PFSK-1 (cell line): ENCODE data around the gene LRRC8D.

Source experiments
- FOXP2 ChIP-seq: optimal IDR thresholded peaks from 2 replicates; pipeline ENCODE3; 2011; ENCODE audit warnings: borderline replicate concordance, control low read depth, inconsistent platforms; ENCODE audit not compliant: insufficient read depth; ENCODE audit errors: extremely low read length, extremely low read depth
- POLR2AphosphoS5 ChIP-seq: IDR thresholded peaks from 2 replicates; pipeline ENCODE4 v1.6.1; 2012; ENCODE audit warnings: low read depth, mild to moderate bottlenecking, control low read depth, low read length, moderate library complexity
- SIN3A ChIP-seq: IDR thresholded peaks from 2 replicates; pipeline ENCODE4 v1.6.1; 2012; ENCODE audit warnings: mild to moderate bottlenecking, low read length, moderate library complexity, borderline replicate concordance; ENCODE audit not compliant: insufficient read depth
- TAF1 ChIP-seq: IDR thresholded peaks from 2 replicates; pipeline ENCODE4 v1.6.1; 2012; ENCODE audit warnings: low read length, control low read depth, borderline replicate concordance; ENCODE audit not compliant: insufficient read depth
- TF ChIP-seq, protein P1 (sequence below), 2 experiments: IDR thresholded peaks; 2 replicates each; pipeline versions ENCODE4 v1.6.1 to v1.8.0; 2011 to 2012; ENCODE audit warnings: low read depth in 2 of 2, low read length in 2 of 2, control low read depth in 1 of 2, inconsistent platforms in 1 of 2, mild to moderate bottlenecking in 1 of 2, moderate library complexity in 1 of 2; ENCODE audit not compliant: insufficient read depth in 1 of 2

DNA sequence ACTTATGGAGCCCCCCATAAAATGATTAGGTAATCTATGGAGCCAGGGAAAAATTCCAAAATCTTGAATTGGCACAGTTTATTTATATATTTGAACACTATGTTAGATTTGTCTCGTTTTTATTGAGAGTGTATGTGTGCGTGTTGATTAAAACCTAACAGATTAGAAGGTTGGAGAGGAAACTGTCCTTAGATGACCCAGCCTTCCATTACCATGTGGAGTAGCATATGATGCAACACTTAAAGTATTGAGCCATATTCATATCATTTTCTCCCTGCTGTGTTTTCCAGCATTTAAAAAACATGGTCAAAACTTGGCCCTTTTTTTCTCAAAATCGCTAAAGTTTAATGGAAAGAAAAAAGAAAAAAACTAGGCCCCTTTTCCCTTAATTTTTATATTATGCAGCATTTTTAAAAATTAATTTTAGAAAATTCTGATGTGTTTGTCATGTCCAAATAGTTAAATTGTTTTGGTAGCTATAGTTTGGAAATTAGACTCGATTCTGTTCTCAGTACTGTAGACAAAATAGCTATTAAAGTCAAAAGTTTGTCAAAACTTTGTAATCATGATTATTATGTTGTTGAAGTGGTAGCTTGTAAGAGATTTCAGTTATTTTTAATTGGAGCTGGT is 2.3 kb downstream of the LRRC8D start:
- TF ChIP-seq POLR2AphosphoS5 (no peak), SIN3A (no peak), TAF1 (no peak), FOXP2 (no peak)
- TF ChIP-seq, protein P1, sequence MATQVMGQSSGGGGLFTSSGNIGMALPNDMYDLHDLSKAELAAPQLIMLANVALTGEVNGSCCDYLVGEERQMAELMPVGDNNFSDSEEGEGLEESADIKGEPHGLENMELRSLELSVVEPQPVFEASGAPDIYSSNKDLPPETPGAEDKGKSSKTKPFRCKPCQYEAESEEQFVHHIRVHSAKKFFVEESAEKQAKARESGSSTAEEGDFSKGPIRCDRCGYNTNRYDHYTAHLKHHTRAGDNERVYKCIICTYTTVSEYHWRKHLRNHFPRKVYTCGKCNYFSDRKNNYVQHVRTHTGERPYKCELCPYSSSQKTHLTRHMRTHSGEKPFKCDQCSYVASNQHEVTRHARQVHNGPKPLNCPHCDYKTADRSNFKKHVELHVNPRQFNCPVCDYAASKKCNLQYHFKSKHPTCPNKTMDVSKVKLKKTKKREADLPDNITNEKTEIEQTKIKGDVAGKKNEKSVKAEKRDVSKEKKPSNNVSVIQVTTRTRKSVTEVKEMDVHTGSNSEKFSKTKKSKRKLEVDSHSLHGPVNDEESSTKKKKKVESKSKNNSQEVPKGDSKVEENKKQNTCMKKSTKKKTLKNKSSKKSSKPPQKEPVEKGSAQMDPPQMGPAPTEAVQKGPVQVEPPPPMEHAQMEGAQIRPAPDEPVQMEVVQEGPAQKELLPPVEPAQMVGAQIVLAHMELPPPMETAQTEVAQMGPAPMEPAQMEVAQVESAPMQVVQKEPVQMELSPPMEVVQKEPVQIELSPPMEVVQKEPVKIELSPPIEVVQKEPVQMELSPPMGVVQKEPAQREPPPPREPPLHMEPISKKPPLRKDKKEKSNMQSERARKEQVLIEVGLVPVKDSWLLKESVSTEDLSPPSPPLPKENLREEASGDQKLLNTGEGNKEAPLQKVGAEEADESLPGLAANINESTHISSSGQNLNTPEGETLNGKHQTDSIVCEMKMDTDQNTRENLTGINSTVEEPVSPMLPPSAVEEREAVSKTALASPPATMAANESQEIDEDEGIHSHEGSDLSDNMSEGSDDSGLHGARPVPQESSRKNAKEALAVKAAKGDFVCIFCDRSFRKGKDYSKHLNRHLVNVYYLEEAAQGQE (IDR thresholded peaks at IDR 0.05; ENCODE audit: insufficient read depth in 1 of 2, low read depth in 2 of 2, low read length in 2 of 2), result no peak
